Panc1 (cell line): Measurements from ENCODE around the gene COLEC11. TPM values are rescaled to one million over a fixed set of nuclear protein-coding genes. Genes with fewer than 3 reads are reported as not detected.

ENCODE experiments used
- ATAC-seq: fragments of 200-7000 bp; cut with Tn5 transposase; 2 replicates; pipeline ENCODE4 v1.9.1; 2020; ENCODE audit warnings: mild to moderate bottlenecking, moderate library complexity
- BruUV-seq: library from RNA; stranded (reverse); fragments of 400-500 nt; replicated peaks from 2 replicates; lab custom pipeline; 2021; lab: Mats Ljungman, UMichigan
- CTCF ChIA-PET: fragments of 300-600 bp; sonication (Branson Sonifier 250); formaldehyde crosslinking; loops from one replicate; lab custom pipeline; 2022; ENCODE audit warnings: antibody characterized with exemption; lab: Charles Lee
- POLR2A ChIA-PET: fragments of 300-600 bp; sonication (Branson Sonifier 250); formaldehyde crosslinking; loops from one replicate; lab custom pipeline; 2022; ENCODE audit warnings: antibody characterized with exemption; lab: Charles Lee
- DNase-seq: peaks from one replicate; pipeline ENCODE4 v3.0.0-alpha.2; 2010; ENCODE audit warnings: low read depth, low spot score
- H3K27ac ChIP-seq: 2 replicates; pipeline ENCODE4 v1.5.1; 2011; ENCODE audit warnings: mild to moderate bottlenecking, low read length, inconsistent platforms
- H3K27me3 ChIP-seq: fragments of 200-500 bp; sonication (Bioruptor generic); 2 replicates; pipeline ENCODE4 v1.6.0; 2014; ENCODE audit warnings: low read length, inconsistent platforms; ENCODE audit not compliant: control insufficient read depth, insufficient read depth
- H3K36me3 ChIP-seq: fragments of 200-500 bp; sonication (Bioruptor generic); 2 replicates; pipeline ENCODE4 v1.5.1; 2014; ENCODE audit warnings: inconsistent platforms, mild to moderate bottlenecking, low read length, moderate library complexity; ENCODE audit not compliant: control insufficient read depth, insufficient read depth
- H3K4me1 ChIP-seq: 2 replicates; pipeline ENCODE4 v1.5.1; 2011; ENCODE audit warnings: inconsistent platforms, mild to moderate bottlenecking, low read length, moderate library complexity; ENCODE audit not compliant: control insufficient read depth, insufficient read depth
- H3K4me3 ChIP-seq, 2 experiments: 2 replicates each; pipeline ENCODE4 v1.5.1; 2011 to 2012; ENCODE audit warnings: low read depth in 2 of 2, low read length in 2 of 2, mild to moderate bottlenecking in 2 of 2, inconsistent platforms in 1 of 2, moderate library complexity in 1 of 2
- H3K9me3 ChIP-seq: fragments of 200-500 bp; sonication (Bioruptor generic); 2 replicates; pipeline ENCODE4 v1.5.1; 2014; ENCODE audit warnings: low read depth, mild to moderate bottlenecking, inconsistent platforms, low read length, moderate library complexity; ENCODE audit not compliant: control insufficient read depth, insufficient read depth
- POLR2AphosphoS5 ChIP-seq: IDR thresholded peaks from 2 replicates; pipeline ENCODE4 v1.6.1; 2012; ENCODE audit warnings: mild to moderate bottlenecking, low read depth, low read length, moderate library complexity
- SIN3A ChIP-seq: IDR thresholded peaks from 2 replicates; pipeline ENCODE4 v1.6.1; 2012; ENCODE audit warnings: low read depth, mild to moderate bottlenecking, low read length, moderate library complexity, borderline replicate concordance; ENCODE audit not compliant: insufficient read depth
- TCF7L2 ChIP-seq: IDR thresholded peaks from 2 replicates; pipeline ENCODE4 v1.6.1; 2011; ENCODE audit warnings: mild to moderate bottlenecking, low read depth, low read length, inconsistent platforms
- in situ Hi-C: cut with HindIII; loops from 2 replicates; pipeline ENCODE4 v1.10.0; 2016; ENCODE audit warnings: low sequenced_read_pairs, low pct_unique_long_range_greater_than_20kb
- intact Hi-C: fragments of 100-400 bp; cut with micrococcal nuclease; formaldehyde crosslinking; loops from one replicate; pipeline ENCODE4 v1.10.0; 2022; ENCODE audit not compliant: unreplicated experiment
- total RNA-seq: library from RNA; stranded (reverse); gene quantifications from one replicate; pipeline ENCODE4 v1.2.1, GENCODE V29; 2021; ENCODE audit not compliant: unreplicated experiment
- TF ChIP-seq, protein P1 (sequence below): fragments of 450-650 bp; IDR thresholded peaks from 2 replicates; pipeline ENCODE4 v1.5.1; 2017; ENCODE audit warnings: mild to moderate bottlenecking
- TF ChIP-seq, protein P2 (sequence below), 2 experiments: IDR thresholded peaks; 2 replicates each; pipeline ENCODE4 v1.6.1; 2011 to 2012; ENCODE audit warnings: low read depth in 2 of 2, control low read depth in 1 of 2, low read length in 1 of 2, mild to moderate bottlenecking in 1 of 2, moderate library complexity in 1 of 2; ENCODE audit not compliant: insufficient read depth in 1 of 2

Gene COLEC11
- total RNA-seq, 1 experiment from 2014 or later = 0.31 TPM

GRCh38 chr2:3642521-3643215 lies 47.8 kb downstream of the COLEC11 start:
- Histone ChIP-seq H3K27me3 (no peaks in the 10 kb centered on the region), H3K27ac (no peak overlapping the region), H3K4me1 (no peaks in the 10 kb centered on the region), H3K36me3 (no peaks in the 10 kb centered on the region), H3K4me3 (no peak overlapping the region), H3K9me3 (no peaks in the 10 kb centered on the region)
- TF ChIP-seq POLR2AphosphoS5 (no peak), TCF7L2 (no peak), SIN3A (no peak)
- TF ChIP-seq, protein P1, sequence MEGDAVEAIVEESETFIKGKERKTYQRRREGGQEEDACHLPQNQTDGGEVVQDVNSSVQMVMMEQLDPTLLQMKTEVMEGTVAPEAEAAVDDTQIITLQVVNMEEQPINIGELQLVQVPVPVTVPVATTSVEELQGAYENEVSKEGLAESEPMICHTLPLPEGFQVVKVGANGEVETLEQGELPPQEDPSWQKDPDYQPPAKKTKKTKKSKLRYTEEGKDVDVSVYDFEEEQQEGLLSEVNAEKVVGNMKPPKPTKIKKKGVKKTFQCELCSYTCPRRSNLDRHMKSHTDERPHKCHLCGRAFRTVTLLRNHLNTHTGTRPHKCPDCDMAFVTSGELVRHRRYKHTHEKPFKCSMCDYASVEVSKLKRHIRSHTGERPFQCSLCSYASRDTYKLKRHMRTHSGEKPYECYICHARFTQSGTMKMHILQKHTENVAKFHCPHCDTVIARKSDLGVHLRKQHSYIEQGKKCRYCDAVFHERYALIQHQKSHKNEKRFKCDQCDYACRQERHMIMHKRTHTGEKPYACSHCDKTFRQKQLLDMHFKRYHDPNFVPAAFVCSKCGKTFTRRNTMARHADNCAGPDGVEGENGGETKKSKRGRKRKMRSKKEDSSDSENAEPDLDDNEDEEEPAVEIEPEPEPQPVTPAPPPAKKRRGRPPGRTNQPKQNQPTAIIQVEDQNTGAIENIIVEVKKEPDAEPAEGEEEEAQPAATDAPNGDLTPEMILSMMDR = no peak
- TF ChIP-seq, protein P2, sequence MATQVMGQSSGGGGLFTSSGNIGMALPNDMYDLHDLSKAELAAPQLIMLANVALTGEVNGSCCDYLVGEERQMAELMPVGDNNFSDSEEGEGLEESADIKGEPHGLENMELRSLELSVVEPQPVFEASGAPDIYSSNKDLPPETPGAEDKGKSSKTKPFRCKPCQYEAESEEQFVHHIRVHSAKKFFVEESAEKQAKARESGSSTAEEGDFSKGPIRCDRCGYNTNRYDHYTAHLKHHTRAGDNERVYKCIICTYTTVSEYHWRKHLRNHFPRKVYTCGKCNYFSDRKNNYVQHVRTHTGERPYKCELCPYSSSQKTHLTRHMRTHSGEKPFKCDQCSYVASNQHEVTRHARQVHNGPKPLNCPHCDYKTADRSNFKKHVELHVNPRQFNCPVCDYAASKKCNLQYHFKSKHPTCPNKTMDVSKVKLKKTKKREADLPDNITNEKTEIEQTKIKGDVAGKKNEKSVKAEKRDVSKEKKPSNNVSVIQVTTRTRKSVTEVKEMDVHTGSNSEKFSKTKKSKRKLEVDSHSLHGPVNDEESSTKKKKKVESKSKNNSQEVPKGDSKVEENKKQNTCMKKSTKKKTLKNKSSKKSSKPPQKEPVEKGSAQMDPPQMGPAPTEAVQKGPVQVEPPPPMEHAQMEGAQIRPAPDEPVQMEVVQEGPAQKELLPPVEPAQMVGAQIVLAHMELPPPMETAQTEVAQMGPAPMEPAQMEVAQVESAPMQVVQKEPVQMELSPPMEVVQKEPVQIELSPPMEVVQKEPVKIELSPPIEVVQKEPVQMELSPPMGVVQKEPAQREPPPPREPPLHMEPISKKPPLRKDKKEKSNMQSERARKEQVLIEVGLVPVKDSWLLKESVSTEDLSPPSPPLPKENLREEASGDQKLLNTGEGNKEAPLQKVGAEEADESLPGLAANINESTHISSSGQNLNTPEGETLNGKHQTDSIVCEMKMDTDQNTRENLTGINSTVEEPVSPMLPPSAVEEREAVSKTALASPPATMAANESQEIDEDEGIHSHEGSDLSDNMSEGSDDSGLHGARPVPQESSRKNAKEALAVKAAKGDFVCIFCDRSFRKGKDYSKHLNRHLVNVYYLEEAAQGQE (IDR thresholded peaks at IDR 0.05; ENCODE audit: insufficient read depth in 1 of 2, low read depth in 2 of 2, low read length in 1 of 2) = no peak
- ChIA-PET POLR2A (no interaction called here), CTCF (interaction anchor here (0.8 kb wide), 1 partner anchor 55 kb away, joined by 6 read pairs; no protein-coding TSS in a partner anchor)
- intact Hi-C loops = no loop called here
- in situ Hi-C loops = no loop called here
- DNase-seq (no peak), ATAC-seq (no peak)
- BruUV-seq = no TSS peak

DNA sequence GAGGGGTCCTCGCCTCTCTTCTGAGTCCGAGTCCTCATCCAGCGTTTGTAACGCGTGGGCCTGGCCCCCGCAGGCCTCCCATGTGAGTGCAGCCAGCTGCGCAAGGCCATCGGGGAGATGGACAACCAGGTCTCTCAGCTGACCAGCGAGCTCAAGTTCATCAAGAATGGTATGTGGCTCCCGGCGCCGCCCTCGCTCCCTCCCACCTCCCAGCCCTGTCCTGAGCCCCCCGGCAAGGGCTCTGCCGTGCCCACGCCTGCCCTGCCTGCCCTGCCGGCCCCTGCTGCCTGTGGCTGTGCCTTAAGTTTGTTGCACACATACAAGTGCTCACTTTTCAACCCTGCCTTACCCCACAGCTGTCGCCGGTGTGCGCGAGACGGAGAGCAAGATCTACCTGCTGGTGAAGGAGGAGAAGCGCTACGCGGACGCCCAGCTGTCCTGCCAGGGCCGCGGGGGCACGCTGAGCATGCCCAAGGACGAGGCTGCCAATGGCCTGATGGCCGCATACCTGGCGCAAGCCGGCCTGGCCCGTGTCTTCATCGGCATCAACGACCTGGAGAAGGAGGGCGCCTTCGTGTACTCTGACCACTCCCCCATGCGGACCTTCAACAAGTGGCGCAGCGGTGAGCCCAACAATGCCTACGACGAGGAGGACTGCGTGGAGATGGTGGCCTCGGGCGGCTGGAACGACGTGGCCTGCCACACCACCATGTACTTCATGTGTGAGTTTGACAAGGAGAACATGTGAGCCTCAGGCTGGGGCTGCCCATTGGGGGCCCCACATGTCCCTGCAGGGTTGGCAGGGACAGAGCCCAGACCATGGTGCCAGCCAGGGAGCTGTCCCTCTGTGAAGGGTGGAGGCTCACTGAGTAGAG lies 48.7 kb downstream of the COLEC11 start:
- no peak overlapping the region for H3K4me3 ChIP-seq
- POLR2A ChIA-PET = interaction anchor here (0.6 kb wide), 1 partner anchor 47 kb away, joined by 3 read pairs; no protein-coding TSS in a partner anchor
- ATAC-seq (no peak), DNase-seq (no peak)
- CTCF ChIA-PET = no interaction called here
- H3K9me3 ChIP-seq = no peaks in the 10 kb centered on the region
- H3K27me3 ChIP-seq = no peaks in the 10 kb centered on the region
- in situ Hi-C loops (no loop called here), intact Hi-C loops (no loop called here)
- no peak overlapping the region for H3K27ac ChIP-seq
- H3K36me3 ChIP-seq = no peaks in the 10 kb centered on the region
- TF ChIP-seq SIN3A (no peak), POLR2AphosphoS5 (no peak), TCF7L2 (no peak)
- TF ChIP-seq, protein P1 = no peak
- TF ChIP-seq, protein P2 (IDR thresholded peaks at IDR 0.05; ENCODE audit: insufficient read depth in 1 of 2, low read depth in 2 of 2, low read length in 1 of 2) = no peak
- no peaks in the 10 kb centered on the region for H3K4me1 ChIP-seq
- BruUV-seq = no TSS peak
